AG09319 (cell line): ENCODE data around the gene FMNL2.

Source experiments
- DNase-seq: peaks from one replicate; pipeline ENCODE4 v3.0.0-alpha.2; 2010; ENCODE audit warnings: low read depth; ENCODE audit errors: extremely low read depth
- CTCF ChIP-seq: IDR thresholded peaks from 2 replicates; pipeline ENCODE4 v1.5.1; 2011; ENCODE audit warnings: low read depth, mild to moderate bottlenecking, inconsistent platforms, low read length, moderate library complexity

Gene FMNL2

DNA sequence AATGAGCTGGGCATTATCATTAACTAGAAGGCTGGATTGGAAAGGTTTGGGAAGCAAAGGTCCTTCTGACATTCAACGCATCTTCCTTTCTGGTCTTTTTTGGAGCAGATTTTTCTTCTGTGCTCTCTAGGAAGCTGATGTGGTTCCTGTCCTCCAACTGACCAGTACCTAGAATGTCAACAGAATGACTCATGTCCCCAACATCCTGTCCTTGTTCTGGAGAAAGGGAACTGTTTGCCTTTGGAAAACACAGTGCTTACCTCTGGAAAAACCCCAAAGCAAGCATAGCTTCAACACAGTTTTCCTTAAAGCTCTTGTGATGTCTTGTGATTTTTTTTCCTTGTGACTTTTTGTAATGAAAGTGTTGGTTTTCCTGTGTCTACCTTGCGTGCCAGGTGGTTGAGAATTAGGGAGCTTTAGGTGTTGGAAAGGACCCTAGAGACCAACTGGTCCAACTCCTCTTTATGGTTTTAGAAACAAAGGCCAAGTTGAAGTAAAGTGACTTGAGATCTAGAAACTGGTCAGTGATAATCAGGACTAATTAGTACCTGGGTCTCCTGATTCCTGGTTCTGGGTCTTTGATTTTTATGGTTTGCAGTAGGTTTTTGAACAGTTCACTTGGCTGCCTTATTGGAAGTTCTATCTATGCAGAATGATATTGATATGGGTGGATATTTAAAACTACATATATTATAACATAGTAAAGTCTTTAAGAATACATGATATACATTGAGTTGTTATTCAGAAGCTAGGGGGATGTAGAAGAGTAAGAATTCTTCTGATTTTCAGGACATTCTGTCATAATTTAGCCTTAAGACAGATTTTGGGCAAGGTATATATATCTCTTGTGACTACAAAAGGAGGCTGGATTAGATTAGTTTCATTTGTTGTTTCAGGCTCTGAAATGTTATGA, 70.5 kb downstream of the FMNL2 start:
- no peak for DNase-seq
- TF ChIP-seq CTCF: no peak

- TF ChIP-seq CTCF: no peak
- DNase-seq: no peak
These were observed 71.3 kb downstream of the FMNL2 start for GRCh38 chr2:152406119-152406835.

DNA sequence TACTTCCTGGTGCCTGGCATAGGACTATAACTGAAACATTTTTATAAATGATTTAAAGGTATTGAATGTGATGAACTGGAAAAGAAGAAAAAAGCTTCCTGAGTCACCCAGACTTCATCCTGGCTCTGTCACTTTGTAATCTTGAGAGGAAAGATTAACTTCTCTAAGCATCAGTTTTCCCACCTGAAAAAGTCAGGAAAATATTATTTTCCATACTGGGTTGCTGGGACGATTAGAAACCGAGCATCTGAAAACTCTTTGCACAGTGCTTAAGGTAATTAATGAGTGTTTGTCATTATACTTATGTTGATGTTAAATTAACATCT, 71.8 kb downstream of the FMNL2 start:
- no peak for TF ChIP-seq CTCF
- DNase-seq: no peak

- no peak for TF ChIP-seq CTCF
- no peak for DNase-seq
These were observed 72.3 kb downstream of the FMNL2 start for GRCh38 chr2:152407204-152407721.

DNA sequence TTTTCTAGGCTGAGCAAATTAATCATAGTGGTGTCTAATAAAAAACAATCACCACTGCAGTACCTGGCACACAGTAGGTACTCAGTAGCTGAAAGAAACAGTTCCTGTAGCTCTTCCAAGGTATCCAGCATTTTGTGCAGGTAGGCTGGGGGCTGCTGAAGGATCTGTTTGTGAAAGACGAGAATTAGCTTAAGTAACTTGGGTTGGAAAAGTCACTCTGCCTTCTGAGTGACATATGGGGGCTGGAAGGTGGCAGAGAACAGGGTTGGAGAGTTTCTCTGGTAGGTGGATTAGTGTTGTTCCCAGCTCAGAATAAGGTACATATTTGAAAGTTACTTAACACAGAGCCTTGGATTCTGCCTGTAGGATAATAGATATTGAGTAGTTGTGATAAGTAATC, 72.8 kb downstream of the FMNL2 start:
- no peak for DNase-seq
- no peak for TF ChIP-seq CTCF

DNA sequence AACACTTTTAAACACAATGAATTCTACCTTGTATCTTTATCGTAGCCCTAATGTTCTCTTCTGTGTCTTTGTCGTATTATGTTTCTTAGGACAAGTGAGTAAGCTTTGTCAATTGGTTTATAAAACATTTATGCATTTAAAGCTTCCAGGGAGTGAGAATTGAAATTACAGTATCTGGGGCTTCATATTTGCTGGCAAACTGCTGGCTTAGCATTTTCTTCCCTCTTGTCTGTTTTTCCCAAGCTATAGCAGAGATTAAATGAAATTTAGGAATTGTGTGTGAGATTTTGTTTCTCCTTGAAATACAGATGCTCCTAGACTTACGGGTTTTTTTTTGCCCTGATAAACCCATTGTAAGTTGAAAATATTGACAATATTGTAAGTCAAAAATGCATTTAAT, 73.3 kb downstream of the FMNL2 start:
- TF ChIP-seq CTCF: no peak
- no peak for DNase-seq
